Activated CD8-positive, alpha-beta T cell treated with anti-CD3 and anti-CD28 coated beads for 36 hours (primary cell): ENCODE data around the gene NOXA1. TPM values are rescaled to one million over a fixed set of nuclear protein-coding genes. Genes with fewer than 3 reads are reported as not detected.

Source experiments
- ATAC-seq: fragments of 200-7000 bp; cut with Tn5 transposase; one replicate; pipeline ENCODE4 v1.10.0; 2021; ENCODE audit warnings: mild to moderate bottlenecking, moderate library complexity
- CTCF ChIA-PET: fragments of 350-600 bp; sonication (Branson Sonifier 250); formaldehyde crosslinking; loops from one replicate; lab custom pipeline; 2021; ENCODE audit warnings: antibody characterized with exemption; lab: Charles Lee
- POLR2A ChIA-PET: fragments of 350-600 bp; sonication (Branson Sonifier 250); formaldehyde crosslinking; loops from one replicate; lab custom pipeline; 2021; ENCODE audit warnings: antibody characterized with exemption; lab: Charles Lee
- DNase-seq: peaks from one replicate; pipeline ENCODE4 v3.0.0-alpha.2; 2020
- H3K27ac Mint-ChIP-seq: one replicate; pipeline ENCODE4 v1.8.0; 2021; ENCODE audit warnings: mild to moderate bottlenecking, mixed read lengths
- H3K27me3 Mint-ChIP-seq: one replicate; pipeline ENCODE4 v1.8.0; 2021; ENCODE audit warnings: mixed read lengths
- H3K36me3 Mint-ChIP-seq: one replicate; pipeline ENCODE4 v1.8.0; 2021; ENCODE audit warnings: low read depth, mixed read lengths
- H3K4me1 Mint-ChIP-seq: one replicate; pipeline ENCODE4 v1.8.0; 2021; ENCODE audit warnings: low read depth, mixed read lengths
- H3K4me3 Mint-ChIP-seq: one replicate; pipeline ENCODE4 v1.8.0; 2021; ENCODE audit warnings: mild to moderate bottlenecking, moderate library complexity, mixed read lengths
- H3K9me3 Mint-ChIP-seq: one replicate; pipeline ENCODE4 v1.8.0; 2021; ENCODE audit warnings: mixed read lengths
- CTCF ChIP-seq: fragments of 200-600 bp; IDR thresholded peaks from one replicate; pipeline ENCODE4 v1.8.0; 2022; ENCODE audit warnings: antibody characterized with exemption, mild to moderate bottlenecking
- intact Hi-C: fragments of 100-400 bp; cut with micrococcal nuclease; formaldehyde crosslinking; loops from one replicate; pipeline ENCODE4 v1.10.0; 2022
- total RNA-seq, 2 experiments: library from RNA; stranded (reverse); gene quantifications; one replicate each; pipeline ENCODE4 v1.2.3, GENCODE V29; 2021

The NOXA1 gene
- total RNA-seq, 2 experiments from 2014 or later = 0.72 to 0.95 TPM

DNA sequence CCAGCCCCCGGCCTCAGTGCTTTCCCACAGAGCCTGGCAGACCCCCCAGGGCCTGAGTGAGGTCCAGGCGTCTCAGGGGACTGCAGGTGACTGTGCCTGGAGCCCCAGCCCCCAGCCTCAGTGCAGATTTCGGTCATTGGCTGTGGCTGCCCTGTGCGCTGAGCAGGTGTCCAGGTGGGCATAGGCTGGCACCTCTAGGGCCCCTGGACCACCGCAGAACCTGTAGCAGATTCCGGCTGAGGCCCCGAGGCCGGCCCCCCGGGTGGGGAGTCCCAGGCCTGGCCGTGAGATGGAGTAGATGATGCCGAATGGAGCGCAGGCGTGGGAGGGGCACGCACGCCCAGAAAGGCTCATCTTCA lies 12.3 kb upstream of the NOXA1 start:
- Mint-ChIP-seq H3K4me3 (no peak overlapping the region), H3K9me3 (no peaks in the 10 kb centered on the region), H3K27ac (no peak overlapping the region), H3K4me1 (peaks cover 6% of the 10 kb centered on the region), H3K27me3 (peaks cover 3% of the 10 kb centered on the region), H3K36me3 (peaks cover 3% of the 10 kb centered on the region)
- ATAC-seq = no peak
- POLR2A ChIA-PET = interaction anchor here (1.2 kb wide), 1 partner anchor 11 kb away, joined by 4 read pairs; no protein-coding TSS in a partner anchor
- no peak for TF ChIP-seq CTCF
- intact Hi-C loops = no loop called here
- no peak for DNase-seq
- CTCF ChIA-PET = interaction anchor here (1.2 kb wide), 1 partner anchor 124 kb away, joined by 4 read pairs; no protein-coding TSS in a partner anchor

DNA sequence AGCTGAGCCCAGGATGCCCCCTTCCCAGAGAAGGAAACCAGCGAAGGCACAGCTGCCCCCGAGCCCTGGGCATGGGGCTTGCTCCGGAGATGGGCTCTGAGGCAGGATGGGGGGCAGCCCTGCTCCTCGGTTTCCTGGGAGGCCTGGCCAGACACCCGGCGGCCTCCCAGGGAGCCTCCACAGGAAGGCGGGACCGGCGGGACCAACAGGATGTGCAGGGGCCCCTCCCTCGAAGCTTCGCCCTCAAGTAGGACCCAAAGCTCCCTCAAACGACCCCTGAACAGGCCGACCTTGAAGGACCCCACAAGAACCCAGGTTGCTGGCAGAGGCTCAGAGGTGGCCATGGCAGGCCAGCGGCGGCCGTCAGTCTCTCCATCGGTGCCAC lies 11.9 kb upstream of the NOXA1 start:
- ChIA-PET CTCF (interaction anchor here (1.2 kb wide), 1 partner anchor 124 kb away, joined by 4 read pairs; no protein-coding TSS in a partner anchor), POLR2A (interaction anchor here (1.2 kb wide), 1 partner anchor 11 kb away, joined by 4 read pairs; no protein-coding TSS in a partner anchor)
- no peak for ATAC-seq
- H3K9me3 Mint-ChIP-seq = no peaks in the 10 kb centered on the region
- no peak for TF ChIP-seq CTCF
- no peak for DNase-seq
- peaks cover 6% of the 10 kb centered on the region for H3K4me1 Mint-ChIP-seq
- H3K36me3 Mint-ChIP-seq = peaks cover 3% of the 10 kb centered on the region
- intact Hi-C loops = no loop called here
- H3K27ac Mint-ChIP-seq = no peak overlapping the region
- no peak overlapping the region for H3K4me3 Mint-ChIP-seq
- peaks cover 3% of the 10 kb centered on the region for H3K27me3 Mint-ChIP-seq

- H3K9me3 Mint-ChIP-seq = no peaks in the 10 kb centered on the region
- no peak for TF ChIP-seq CTCF
- H3K27me3 Mint-ChIP-seq = peaks cover 3% of the 10 kb centered on the region
- peaks cover 6% of the 10 kb centered on the region for H3K4me1 Mint-ChIP-seq
- ATAC-seq (peak; percentile 48), DNase-seq (peak; percentile 81)
- peaks cover 3% of the 10 kb centered on the region for H3K36me3 Mint-ChIP-seq
- POLR2A ChIA-PET = interaction anchor here (1.2 kb wide), 2 partner anchors 11 kb away, joined by 4 to 7 read pairs; partner anchors contain the start of genes EXD3 and NOXA1
- H3K4me3 Mint-ChIP-seq = no peak overlapping the region
- no peak overlapping the region for H3K27ac Mint-ChIP-seq
- CTCF ChIA-PET = interaction anchor here (1.2 to 1.6 kb wide), 3 partner anchors 10 to 125 kb away, joined by 3 to 6 read pairs (median 4); no protein-coding TSS in a partner anchor
- intact Hi-C loops = no loop called here
Measured at GRCh38 chr9:137411645-137412380, 11.4 kb upstream of the NOXA1 start.

- Mint-ChIP-seq H3K9me3 (no peaks in the 10 kb centered on the region), H3K4me1 (peaks cover 6% of the 10 kb centered on the region), H3K4me3 (no peak overlapping the region), H3K36me3 (peaks cover 3% of the 10 kb centered on the region), H3K27me3 (peaks cover 3% of the 10 kb centered on the region), H3K27ac (no peak overlapping the region)
- CTCF ChIA-PET = interaction anchor here (1.5 to 1.6 kb wide), 2 partner anchors 10 to 113 kb away, joined by 3 to 6 read pairs; no protein-coding TSS in a partner anchor
- POLR2A ChIA-PET = interaction anchor here (1.2 kb wide), 1 partner anchor 10 kb away, joined by 7 read pairs; the partner anchor contains the start of genes EXD3 and NOXA1
- intact Hi-C loops = no loop called here
- ATAC-seq (no peak), DNase-seq (no peak)
- no peak for TF ChIP-seq CTCF
Measured at GRCh38 chr9:137412431-137412830, 10.8 kb upstream of the NOXA1 start.

- no peak for ATAC-seq
- H3K4me3 Mint-ChIP-seq = no peak overlapping the region
Measured at GRCh38 chr9:137415451-137415850, 7.7 kb upstream of the NOXA1 start.

More at GRCh38 chr9:137415451-137415850, 7.7 kb upstream of the NOXA1 start:
- peaks cover 5% of the 10 kb centered on the region for H3K36me3 Mint-ChIP-seq
- no peak for TF ChIP-seq CTCF
- POLR2A ChIA-PET = no interaction called here
- H3K27ac Mint-ChIP-seq = no peak overlapping the region
- peaks cover 5% of the 10 kb centered on the region for H3K4me1 Mint-ChIP-seq
- intact Hi-C loops = no loop called here
- peaks cover 1% of the 10 kb centered on the region for H3K27me3 Mint-ChIP-seq
- H3K9me3 Mint-ChIP-seq = no peaks in the 10 kb centered on the region
- CTCF ChIA-PET = no interaction called here
- DNase-seq = no peak
